ENCODE measurements around the gene SLC29A1.

The SLC29A1 gene

GRCh38 chr6:44237813-44238433 lies 14.5 kb downstream of the SLC29A1 start:
- DNase-seq, result peak; percentile 75

DNA sequence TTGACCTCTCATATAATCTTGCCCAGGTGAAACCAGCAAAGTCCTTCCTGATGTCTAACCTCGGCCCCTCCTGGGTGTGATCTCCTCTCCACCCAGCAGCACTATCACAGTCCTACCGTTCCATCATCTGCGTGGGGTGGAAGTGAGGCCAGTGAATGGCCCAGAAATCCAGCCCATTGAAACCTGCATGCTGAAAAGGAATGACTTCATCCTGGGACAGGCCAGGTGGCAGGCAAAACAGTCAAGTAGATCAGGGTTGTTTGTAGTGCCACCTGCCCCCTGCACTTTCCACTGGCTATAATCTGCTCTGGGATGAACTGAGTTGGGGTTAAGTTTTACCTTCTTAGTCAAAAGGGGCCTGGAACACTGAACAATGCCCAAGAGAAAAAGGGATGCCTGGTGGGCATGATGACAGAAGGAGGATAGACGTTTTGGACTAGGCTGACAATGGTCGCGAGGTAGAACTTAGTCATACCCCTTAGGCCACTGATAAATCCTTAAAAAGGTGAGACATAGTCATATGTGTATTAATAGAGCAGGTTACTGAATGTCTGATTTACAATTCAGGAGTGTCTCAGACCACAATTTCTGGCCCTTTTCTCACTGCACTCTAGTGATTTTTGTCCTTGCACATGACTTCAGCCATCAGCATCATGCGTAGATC lies 15.4 kb downstream of the SLC29A1 start:
- peak; percentile 18 for DNase-seq

DNA sequence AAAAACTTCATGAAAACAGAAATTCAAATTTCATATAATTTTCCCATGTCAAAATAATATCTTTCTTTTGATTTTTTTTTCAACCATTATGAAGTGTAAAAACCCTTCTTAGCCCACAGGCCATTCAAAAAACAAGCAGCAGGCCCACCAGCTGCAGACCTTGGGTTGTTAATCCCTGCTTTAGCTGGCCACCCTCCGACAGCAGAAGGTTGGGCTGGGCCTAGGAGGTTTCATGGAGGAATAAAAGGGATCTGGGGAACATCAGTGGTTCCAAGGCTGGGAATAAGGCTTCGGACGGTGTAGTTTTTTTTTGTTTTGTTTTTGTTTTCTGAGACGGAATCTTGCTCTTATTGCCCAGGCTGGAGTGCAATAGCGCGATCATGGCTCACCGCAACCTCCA lies 19.9 kb downstream of the SLC29A1 start:
- no peak for DNase-seq

- DNase-seq, result no peak
Observed at GRCh38 chr6:44245391-44245911, 22.1 kb downstream of the SLC29A1 start.

DNA sequence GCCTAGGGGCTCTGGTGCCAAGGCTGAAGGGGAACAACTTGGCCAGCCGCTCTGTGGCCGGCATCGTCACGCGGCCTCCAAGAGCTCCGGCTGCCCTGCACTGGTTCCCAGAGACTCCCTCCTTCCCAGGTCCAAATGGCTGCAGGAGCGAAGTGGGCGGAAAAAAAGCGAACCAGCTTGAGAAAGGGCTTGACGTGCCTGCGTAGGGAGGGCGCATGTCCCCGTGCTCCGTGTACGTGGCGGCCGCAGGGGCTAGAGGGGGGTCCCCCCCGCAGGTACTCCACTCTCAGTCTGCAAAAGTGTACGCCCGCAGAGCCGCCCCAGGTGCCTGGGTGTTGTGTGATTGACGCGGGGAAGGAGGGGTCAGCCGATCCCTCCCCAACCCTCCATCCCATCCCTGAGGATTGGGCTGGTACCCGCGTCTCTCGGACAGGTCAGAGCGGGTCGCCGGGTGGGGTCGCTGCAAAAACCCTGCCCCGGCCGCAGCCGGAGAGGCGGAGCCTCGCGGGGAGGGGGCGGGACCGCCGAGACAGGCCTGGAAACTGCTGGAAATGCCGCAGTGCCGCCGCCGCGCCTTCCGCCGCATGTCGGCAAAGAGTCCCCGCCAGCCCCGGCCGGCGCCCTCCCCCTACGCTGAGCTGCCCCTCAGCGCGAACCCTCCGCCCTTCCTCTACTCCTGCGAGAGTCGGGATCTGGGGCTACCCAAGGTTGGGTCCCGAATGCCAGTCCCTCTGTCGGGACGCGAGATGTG lies 22.7 kb downstream of the SLC29A1 start:
- peak; percentile 97 for DNase-seq

GRCh38 chr6:44246663-44247337 lies 23.4 kb downstream of the SLC29A1 start, which contains the start of gene HSP90AB1:
TSS of gene HSP90AB1 (plus strand) at chr6:44247101. CDS start at chr6:44248630, 1,529 bp downstream.
- DNase-seq, result peak; percentile 98

DNA sequence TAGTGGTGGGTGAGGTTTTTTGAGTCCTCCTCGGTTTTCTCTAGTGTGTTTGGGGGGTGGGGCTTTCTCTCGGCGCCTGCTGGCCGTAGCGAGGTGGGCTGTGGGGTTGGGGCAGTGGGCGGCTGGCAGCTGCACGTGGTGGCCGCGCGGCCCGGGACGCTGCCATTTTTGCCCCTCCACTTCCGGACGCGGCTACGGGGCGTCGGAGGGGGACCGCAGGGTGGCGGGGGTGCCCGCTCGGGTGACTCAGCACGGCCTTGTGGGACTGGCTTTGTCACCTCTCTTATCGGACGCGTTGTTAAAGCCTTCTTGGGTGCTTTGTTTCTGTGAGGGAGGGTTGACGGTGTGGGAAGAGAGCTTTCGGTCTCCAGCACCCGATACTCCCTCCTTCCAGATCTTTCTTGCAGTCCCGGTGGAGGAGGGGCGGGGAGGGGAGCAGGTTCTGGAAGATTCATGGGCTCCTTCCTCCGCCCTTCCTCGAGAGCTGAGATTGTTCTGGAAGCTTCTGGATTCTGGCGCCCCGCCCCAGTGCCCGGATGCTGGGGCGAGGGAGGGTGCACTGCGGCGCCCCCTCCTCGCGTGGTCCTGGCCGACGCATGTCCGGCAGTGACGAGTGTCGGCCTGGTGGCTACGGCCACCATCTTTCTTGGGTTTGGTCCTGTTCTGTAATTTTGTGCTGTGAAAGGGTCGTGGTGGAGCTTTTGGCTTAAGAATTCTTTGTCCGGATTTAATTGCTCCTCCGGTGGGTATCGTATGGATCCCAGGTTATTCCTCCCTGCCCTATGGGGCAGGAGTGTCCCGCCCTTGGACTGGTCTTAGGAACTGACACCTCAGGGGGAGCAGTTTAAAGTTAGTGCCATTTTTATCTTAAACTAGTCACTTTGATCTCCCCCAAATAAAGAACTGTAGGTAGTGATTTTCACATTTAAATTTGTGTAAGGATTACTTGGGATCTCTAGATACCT lies 24.2 kb downstream of the SLC29A1 start:
- DNase-seq, result no peak

DNA sequence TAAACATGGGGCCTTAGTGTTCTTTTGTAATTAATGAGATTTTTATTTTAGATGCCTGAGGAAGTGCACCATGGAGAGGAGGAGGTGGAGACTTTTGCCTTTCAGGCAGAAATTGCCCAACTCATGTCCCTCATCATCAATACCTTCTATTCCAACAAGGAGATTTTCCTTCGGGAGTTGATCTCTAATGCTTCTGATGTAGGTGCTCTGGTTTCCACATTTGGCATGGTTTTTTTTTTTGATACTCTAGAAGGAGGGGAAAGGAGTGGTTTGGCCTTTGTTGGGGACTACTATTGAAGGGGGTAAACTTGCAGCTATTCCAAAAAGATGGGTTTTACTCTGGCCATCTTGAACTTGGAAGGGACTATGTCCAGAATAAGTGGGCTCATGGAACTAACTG lies 25.2 kb downstream of the SLC29A1 start:
- DNase-seq, result no peak

DNA sequence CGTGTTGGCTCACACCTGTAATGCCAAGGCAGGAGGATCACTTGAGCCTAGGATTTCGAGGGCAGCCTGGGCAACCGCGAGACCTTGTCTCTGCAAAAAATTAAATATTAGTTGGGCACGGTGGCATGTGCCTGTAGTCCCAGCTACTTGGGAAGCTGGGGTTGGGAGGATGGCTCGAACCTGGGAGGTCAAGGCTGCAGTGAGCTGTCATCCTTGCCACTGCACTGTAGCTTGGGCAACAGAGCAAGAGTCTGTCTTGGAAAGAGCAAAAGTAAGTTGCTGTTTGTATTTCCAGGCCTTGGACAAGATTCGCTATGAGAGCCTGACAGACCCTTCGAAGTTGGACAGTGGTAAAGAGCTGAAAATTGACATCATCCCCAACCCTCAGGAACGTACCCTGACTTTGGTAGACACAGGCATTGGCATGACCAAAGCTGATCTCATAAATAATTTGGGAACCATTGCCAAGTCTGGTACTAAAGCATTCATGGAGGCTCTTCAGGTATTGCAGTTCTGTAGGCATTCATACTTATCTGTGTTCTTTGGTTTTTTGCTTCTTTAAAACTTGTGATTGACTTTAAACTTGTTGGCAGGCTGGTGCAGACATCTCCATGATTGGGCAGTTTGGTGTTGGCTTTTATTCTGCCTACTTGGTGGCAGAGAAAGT lies 25.8 kb downstream of the SLC29A1 start:
- no peak for DNase-seq

GRCh38 chr6:44250067-44250717 lies 26.8 kb downstream of the SLC29A1 start:
- no peak for DNase-seq

DNA sequence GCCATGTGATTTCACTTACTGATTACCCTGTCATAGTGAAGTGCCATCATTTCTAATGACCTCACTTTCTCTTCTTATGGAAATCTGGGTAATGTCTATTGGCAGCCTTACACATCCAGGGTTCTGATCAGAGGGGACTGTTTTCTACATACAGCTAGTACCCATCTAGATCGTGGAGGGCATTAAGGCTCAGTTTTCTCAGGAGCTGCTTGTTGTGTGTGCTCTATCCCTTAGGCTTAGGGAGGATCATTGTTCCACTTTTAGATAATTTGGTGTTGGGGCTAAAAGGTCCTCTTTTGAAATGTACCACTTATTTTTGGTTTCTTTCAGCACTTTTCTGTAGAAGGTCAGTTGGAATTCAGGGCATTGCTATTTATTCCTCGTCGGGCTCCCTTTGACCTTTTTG lies 27.3 kb downstream of the SLC29A1 start:
- DNase-seq, result no peak

DNA sequence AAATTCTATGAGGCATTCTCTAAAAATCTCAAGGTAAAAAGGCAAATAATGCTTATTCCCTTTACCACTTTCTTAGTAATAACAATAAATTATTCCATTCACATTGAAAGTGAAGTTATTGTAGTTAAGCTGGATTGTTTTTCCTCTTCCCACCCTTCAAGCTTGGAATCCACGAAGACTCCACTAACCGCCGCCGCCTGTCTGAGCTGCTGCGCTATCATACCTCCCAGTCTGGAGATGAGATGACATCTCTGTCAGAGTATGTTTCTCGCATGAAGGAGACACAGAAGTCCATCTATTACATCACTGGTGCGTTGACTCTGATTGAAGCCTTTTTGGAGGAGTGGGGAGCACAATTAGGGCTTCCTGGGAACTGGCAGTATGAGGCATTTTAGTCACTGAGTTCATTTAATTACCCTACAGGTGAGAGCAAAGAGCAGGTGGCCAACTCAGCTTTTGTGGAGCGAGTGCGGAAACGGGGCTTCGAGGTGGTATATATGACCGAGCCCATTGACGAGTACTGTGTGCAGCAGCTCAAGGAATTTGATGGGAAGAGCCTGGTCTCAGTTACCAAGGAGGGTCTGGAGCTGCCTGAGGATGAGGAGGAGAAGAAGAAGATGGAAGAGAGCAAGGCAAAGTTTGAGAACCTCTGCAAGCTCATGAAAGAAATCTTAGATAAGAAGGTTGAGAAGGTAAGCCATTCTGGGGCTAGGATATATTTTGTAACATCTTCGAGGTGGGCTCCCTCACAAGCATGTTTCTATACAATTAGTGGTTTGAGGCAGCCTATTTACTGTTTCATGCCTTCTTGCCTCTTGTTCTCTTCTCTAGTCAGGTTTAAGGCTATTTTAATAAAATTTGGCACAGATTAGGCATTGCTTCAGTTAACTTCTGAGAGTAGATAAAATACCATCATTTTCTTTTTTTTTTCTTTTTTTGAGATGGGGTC lies 28.5 kb downstream of the SLC29A1 start:
- DNase-seq, result no peak

DNA sequence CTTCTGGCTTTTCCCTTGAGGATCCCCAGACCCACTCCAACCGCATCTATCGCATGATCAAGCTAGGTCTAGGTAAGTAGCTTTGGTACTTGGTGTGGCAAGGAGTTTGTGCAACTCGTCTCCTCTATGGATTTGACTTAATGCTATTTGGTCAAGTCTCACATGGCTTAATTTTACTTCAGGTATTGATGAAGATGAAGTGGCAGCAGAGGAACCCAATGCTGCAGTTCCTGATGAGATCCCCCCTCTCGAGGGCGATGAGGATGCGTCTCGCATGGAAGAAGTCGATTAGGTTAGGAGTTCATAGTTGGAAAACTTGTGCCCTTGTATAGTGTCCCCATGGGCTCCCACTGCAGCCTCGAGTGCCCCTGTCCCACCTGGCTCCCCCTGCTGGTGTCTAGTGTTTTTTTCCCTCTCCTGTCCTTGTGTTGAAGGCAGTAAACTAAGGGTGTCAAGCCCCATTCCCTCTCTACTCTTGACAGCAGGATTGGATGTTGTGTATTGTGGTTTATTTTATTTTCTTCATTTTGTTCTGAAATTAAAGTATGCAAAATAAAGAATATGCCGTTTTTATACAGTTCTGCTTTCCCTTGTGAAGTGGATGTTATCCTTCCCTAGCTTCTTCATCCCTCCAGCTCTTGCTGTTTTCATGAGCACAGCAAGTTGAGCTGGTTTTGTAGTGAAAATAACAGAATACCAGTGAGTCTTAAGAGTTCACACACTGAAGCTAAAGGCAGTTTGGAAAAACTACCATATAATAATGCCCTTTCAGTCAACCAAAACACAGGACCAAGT lies 30.1 kb downstream of the SLC29A1 start:
- peak; percentile 54 for DNase-seq

DNA sequence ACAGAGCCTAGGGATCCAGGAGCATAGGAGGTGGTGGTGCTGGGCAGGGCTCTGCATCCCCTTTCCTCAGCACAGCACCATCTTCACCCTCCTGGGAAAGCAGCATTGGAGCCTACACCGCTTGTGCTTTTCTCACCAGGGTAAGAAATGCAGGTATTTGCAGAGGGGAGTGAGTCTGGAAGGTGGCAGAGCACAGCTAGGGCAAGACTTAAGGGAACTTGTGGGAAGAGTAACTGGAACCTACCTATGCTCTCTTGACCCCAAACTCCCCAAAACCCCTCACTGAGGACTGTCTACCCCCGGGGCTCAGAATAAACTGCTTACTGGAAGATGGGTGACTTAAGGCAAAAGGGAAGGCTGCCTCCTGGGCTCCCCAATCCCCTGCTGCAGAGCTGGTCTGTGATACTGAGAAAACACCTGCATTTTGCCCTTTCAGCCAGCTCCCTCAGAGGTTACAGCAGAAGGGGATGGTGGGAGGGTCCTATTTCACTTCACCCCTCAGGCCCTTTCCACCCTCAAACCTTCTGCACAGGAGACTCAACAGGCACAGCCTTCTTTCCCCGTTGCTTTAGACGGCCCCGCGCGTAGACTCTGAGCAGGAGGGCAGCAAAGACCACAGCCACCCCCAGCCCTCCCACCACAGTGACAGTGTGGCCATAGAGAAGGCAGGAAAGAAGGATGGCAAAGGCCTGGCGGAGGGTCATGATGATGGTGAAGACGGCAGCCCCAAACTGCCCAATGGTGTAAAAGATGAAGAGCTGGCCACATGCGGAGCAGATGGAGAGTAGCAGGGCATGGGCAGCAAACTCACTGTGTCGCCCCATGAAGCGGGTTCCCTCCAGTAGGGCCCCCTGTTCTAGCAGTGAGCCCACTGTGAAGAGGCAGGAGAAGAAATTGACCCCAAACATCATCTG lies 31.1 kb downstream of the SLC29A1 start:
- DNase-seq, result no peak

DNA sequence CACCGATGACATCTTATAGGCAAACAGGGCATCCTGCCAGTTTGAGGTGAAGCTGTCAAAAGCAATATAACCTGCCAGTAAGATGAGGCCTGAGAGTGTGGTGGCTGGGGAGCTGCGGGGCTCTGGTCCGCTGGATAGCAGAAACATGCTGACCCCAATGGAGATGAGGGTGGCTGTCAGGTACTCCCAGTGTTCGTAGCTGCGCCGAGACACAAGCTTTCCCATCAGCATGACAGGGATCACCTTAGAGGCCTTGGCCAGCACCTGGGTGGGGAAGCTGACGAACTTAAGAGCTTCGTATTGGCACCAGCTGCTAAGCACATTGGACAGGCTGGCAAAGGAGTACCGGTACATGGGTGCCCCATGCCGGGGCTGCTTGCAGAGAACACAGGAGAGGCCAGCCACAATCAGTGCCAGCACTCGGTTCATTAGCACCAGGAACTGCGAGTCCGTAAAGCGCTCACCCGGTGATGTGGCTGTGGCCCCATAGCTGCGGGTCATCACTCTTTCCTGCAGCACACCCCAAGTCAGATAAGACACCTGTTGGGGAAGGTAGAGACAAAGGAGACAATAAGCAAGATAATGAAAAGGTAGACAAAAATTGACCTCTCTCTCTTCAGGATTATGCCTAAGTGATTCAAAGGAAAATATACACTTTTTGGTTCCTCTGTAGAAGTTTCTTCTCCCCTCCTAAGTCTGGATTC lies 31.9 kb downstream of the SLC29A1 start:
- DNase-seq, result no peak

GRCh38 chr6:44255871-44256774 lies 32.7 kb downstream of the SLC29A1 start:
- peak; percentile 66 for DNase-seq

Data from NCI-H510A treated with DMSO at 0.1 percent for 48 hours (cell line).